ENCODE measurements around the gene SPTB.

The SPTB gene

DNA sequence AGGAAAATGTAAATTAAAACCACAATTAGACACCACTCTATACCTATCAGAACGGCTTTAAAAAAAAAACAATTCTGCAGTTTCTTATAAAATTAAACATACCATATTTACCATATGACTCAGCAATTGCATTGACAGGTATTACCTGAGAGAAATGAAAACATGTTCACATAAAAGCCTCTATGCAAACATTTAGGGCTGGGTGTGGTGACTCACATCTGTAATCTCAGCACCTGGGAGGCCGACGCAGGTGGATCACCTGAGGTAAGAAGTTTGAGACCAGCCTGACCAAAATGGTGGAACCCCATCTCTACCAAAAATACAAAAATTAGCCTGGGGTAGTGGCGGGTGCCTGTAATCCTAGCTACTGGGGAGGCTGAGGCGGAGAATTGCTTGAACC, 41.1 kb downstream of the SPTB start:
- ChIA-PET POLR2A (no interaction called here), CTCF (no interaction called here)
- WGBS (ENCODE audit: insufficient coverage): 90% methylated on average over 2 of the region's 5 CpGs
- no peak overlapping the region for H3K4me3 ChIP-seq (ENCODE audit: control insufficient read depth in 1 of 7, extremely low read depth in 1 of 7, insufficient read depth in 4 of 7, low read depth in 2 of 7, low read length in 6 of 7)
- no peaks in the 10 kb centered on the region for H3K9me3 ChIP-seq (ENCODE audit: control extremely low read depth in 1 of 5, control insufficient read depth in 4 of 5, insufficient read depth in 2 of 5, low read depth in 1 of 5, low read length in 4 of 5)
- peaks cover 0 to 17% (median 5%) of the 10 kb centered on the region in 5 experiments for H3K27me3 ChIP-seq (replicated peaks in 2 of 5; ENCODE audit: control insufficient read depth in 4 of 5, insufficient read depth in 5 of 5, low read length in 4 of 5)
- no peak overlapping the region for H3K27ac ChIP-seq (ENCODE audit: insufficient read depth in 1 of 2, low read depth in 1 of 2, low read length in 2 of 2, poor library complexity in 1 of 2, severe bottlenecking in 2 of 2)
- no peaks in the 10 kb centered on the region for H3K4me1 ChIP-seq (ENCODE audit: control extremely low read depth in 1 of 4, control insufficient read depth in 4 of 4, insufficient read depth in 4 of 4, low read length in 3 of 4)
- H3K36me3 ChIP-seq (ENCODE audit: control insufficient read depth in 4 of 4, insufficient read depth in 4 of 4, low read length in 3 of 4): no peaks in the 10 kb centered on the region
- DNase-seq: no peak

DNA sequence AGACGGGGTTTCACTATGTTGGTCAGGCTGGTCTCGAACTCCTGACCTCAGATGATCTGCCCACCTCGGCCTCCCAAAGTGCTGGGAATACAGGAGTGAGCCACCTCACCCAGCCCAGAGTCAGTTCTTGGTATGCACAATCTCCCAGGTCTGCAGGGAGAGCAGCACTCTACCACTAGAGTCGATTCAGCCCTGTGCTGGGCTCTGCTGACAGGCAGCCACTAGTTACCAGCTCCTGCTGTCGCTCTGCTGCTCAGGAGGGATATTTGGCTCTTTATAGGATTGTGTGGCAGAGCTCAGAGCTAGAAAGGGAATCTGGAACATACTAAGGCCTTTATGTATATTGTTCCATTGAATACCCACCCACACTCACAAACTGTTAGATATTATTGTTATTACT, 44.3 kb downstream of the SPTB start:
- peaks cover 0 to 12% (median 4%) of the 10 kb centered on the region in 4 experiments for H3K4me1 ChIP-seq (ENCODE audit: control extremely low read depth in 1 of 4, control insufficient read depth in 4 of 4, insufficient read depth in 4 of 4, low read length in 3 of 4)
- no peak for DNase-seq
- WGBS (ENCODE audit: insufficient coverage): 100% methylated on average over 3 of the region's 5 CpGs
- H3K27me3 ChIP-seq (replicated peaks in 2 of 5; ENCODE audit: control insufficient read depth in 4 of 5, insufficient read depth in 5 of 5, low read length in 4 of 5): peaks cover 0 to 2% (median 1%) of the 10 kb centered on the region in 5 experiments
- CTCF ChIA-PET: interaction anchor here (0.7 to 1.7 kb wide), 6 partner anchors 10 to 57 kb away, joined by 3 to 7 read pairs (median 4); no protein-coding TSS in a partner anchor
- H3K27ac ChIP-seq (ENCODE audit: insufficient read depth in 1 of 2, low read depth in 1 of 2, low read length in 2 of 2, poor library complexity in 1 of 2, severe bottlenecking in 2 of 2): no peak overlapping the region
- POLR2A ChIA-PET: no interaction called here
- no peak overlapping the region for H3K4me3 ChIP-seq (ENCODE audit: control insufficient read depth in 1 of 7, extremely low read depth in 1 of 7, insufficient read depth in 4 of 7, low read depth in 2 of 7, low read length in 6 of 7)
- H3K36me3 ChIP-seq (ENCODE audit: control insufficient read depth in 4 of 4, insufficient read depth in 4 of 4, low read length in 3 of 4): no peaks in the 10 kb centered on the region
- no peaks in the 10 kb centered on the region for H3K9me3 ChIP-seq (ENCODE audit: control extremely low read depth in 1 of 5, control insufficient read depth in 4 of 5, insufficient read depth in 2 of 5, low read depth in 1 of 5, low read length in 4 of 5)

DNA sequence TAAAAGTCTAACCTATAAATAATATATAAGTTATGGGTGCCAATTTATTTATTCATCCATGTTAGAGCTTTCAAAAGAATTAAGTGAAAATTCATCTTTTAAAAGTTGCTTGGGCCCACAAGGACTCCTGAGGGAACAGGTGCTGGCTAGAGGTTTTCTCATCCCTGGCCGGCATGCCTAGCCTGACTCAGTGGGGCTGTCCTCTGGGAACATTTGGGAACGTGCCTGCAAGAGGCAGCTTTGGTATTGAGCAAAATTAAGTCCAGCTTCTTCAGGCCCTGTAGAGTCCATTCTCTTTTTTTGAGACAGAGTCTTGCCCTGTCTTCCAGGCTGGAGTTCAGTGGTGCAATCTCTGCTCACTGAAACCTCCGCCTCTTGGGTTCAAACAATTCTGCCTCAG, 44.7 kb downstream of the SPTB start:
- 92% methylated on average over 3 of the region's 3 CpGs for WGBS (ENCODE audit: insufficient coverage)
- ChIA-PET CTCF (interaction anchor here (0.7 to 1.7 kb wide), 6 partner anchors 10 to 57 kb away, joined by 3 to 7 read pairs (median 4); no protein-coding TSS in a partner anchor), POLR2A (no interaction called here)

DNA sequence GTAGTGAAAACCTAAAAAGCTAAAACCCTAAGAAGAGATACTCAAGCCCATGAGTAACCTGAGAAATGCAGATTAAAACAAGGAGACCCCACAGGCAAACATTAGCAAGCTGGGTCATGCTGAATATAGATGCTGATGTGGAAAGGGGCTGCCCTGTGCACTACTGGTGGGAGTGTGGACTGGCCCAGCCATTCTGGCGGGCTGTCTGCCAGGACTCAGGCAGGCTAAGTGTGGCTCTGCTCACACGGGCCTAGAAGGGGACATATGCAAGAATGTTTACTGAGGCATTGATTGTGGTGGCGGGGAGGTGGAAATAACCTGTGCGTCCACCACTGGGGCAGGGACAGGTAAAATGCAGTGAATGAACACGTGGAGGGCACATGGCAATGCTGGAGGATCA, 48.3 kb downstream of the SPTB start:
- POLR2A ChIA-PET: interaction anchor here (0.6 kb wide), 1 partner anchor 16 kb away, joined by 3 read pairs; no protein-coding TSS in a partner anchor
- DNase-seq: no peak
- Histone ChIP-seq H3K27ac (ENCODE audit: insufficient read depth in 1 of 2, low read depth in 1 of 2, low read length in 2 of 2, poor library complexity in 1 of 2, severe bottlenecking in 2 of 2) (no peak overlapping the region), H3K9me3 (ENCODE audit: control extremely low read depth in 1 of 5, control insufficient read depth in 4 of 5, insufficient read depth in 2 of 5, low read depth in 1 of 5, low read length in 4 of 5) (no peaks in the 10 kb centered on the region), H3K36me3 (ENCODE audit: control insufficient read depth in 4 of 4, insufficient read depth in 4 of 4, low read length in 3 of 4) (no peaks in the 10 kb centered on the region), H3K4me1 (ENCODE audit: control extremely low read depth in 1 of 4, control insufficient read depth in 4 of 4, insufficient read depth in 4 of 4, low read length in 3 of 4) (peaks cover 0 to 12% (median 4%) of the 10 kb centered on the region in 4 experiments), H3K27me3 (replicated peaks in 2 of 5; ENCODE audit: control insufficient read depth in 4 of 5, insufficient read depth in 5 of 5, low read length in 4 of 5) (peaks cover 0 to 7% (median 0%) of the 10 kb centered on the region in 5 experiments), H3K4me3 (ENCODE audit: control insufficient read depth in 1 of 7, extremely low read depth in 1 of 7, insufficient read depth in 4 of 7, low read depth in 2 of 7, low read length in 6 of 7) (no peak overlapping the region)
- 88% methylated on average over 5 of the region's 5 CpGs for WGBS (ENCODE audit: insufficient coverage)
- CTCF ChIA-PET: interaction anchor here (0.9 to 6.6 kb wide), 4 partner anchors 8 to 60 kb away, joined by 4 to 42 read pairs (median 6); no protein-coding TSS in a partner anchor

More for the DNA sequence above, 44.7 kb downstream of the SPTB start:
- Histone ChIP-seq H3K9me3 (ENCODE audit: control extremely low read depth in 1 of 5, control insufficient read depth in 4 of 5, insufficient read depth in 2 of 5, low read depth in 1 of 5, low read length in 4 of 5) (no peaks in the 10 kb centered on the region), H3K36me3 (ENCODE audit: control insufficient read depth in 4 of 4, insufficient read depth in 4 of 4, low read length in 3 of 4) (no peaks in the 10 kb centered on the region), H3K4me1 (ENCODE audit: control extremely low read depth in 1 of 4, control insufficient read depth in 4 of 4, insufficient read depth in 4 of 4, low read length in 3 of 4) (peaks cover 0 to 12% (median 4%) of the 10 kb centered on the region in 4 experiments), H3K4me3 (ENCODE audit: control insufficient read depth in 1 of 7, extremely low read depth in 1 of 7, insufficient read depth in 4 of 7, low read depth in 2 of 7, low read length in 6 of 7) (no peak overlapping the region), H3K27me3 (replicated peaks in 2 of 5; ENCODE audit: control insufficient read depth in 4 of 5, insufficient read depth in 5 of 5, low read length in 4 of 5) (peaks cover 0 to 2% (median 0%) of the 10 kb centered on the region in 5 experiments), H3K27ac (ENCODE audit: insufficient read depth in 1 of 2, low read depth in 1 of 2, low read length in 2 of 2, poor library complexity in 1 of 2, severe bottlenecking in 2 of 2) (no peak overlapping the region)
- DNase-seq: no peak

DNA sequence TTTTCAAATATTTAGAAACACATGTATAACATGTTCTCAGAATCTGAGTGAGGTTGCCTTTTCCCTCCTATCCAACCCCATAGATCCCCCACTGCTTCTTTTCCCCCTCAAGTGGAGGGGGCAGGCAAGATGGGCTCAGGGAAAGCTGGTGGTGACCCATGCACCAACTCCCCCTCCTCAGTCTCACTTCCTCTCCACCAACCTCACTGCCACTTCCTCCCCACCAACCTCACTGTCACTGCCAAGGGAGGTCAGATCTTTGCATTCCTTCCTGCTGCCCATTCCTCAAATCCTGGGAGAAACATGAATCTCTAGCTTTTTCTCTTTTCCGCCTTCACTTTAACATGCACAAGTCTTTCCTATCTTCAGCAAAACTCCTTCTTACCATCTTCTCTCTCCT, 48.7 kb downstream of the SPTB start:
- Histone ChIP-seq H3K4me1 (ENCODE audit: control extremely low read depth in 1 of 4, control insufficient read depth in 4 of 4, insufficient read depth in 4 of 4, low read length in 3 of 4) (peaks cover 0 to 12% (median 4%) of the 10 kb centered on the region in 4 experiments), H3K4me3 (ENCODE audit: control insufficient read depth in 1 of 7, extremely low read depth in 1 of 7, insufficient read depth in 4 of 7, low read depth in 2 of 7, low read length in 6 of 7) (no peak overlapping the region), H3K36me3 (ENCODE audit: control insufficient read depth in 4 of 4, insufficient read depth in 4 of 4, low read length in 3 of 4) (no peaks in the 10 kb centered on the region), H3K27ac (ENCODE audit: insufficient read depth in 1 of 2, low read depth in 1 of 2, low read length in 2 of 2, poor library complexity in 1 of 2, severe bottlenecking in 2 of 2) (no peak overlapping the region), H3K27me3 (replicated peaks in 2 of 5; ENCODE audit: control insufficient read depth in 4 of 5, insufficient read depth in 5 of 5, low read length in 4 of 5) (peaks cover 0 to 9% (median 0%) of the 10 kb centered on the region in 5 experiments), H3K9me3 (ENCODE audit: control extremely low read depth in 1 of 5, control insufficient read depth in 4 of 5, insufficient read depth in 2 of 5, low read depth in 1 of 5, low read length in 4 of 5) (no peaks in the 10 kb centered on the region)
- no peak for DNase-seq
- POLR2A ChIA-PET: interaction anchor here (0.5 to 0.6 kb wide), 2 partner anchors 16 to 66 kb away, joined by 3 read pairs; no protein-coding TSS in a partner anchor
- whole genome bisulfite sequencing (ENCODE audit: insufficient coverage): 73% methylated on average over 1 of the region's 1 CpG
- CTCF ChIA-PET: interaction anchor here (0.9 to 6.6 kb wide), 4 partner anchors 8 to 60 kb away, joined by 4 to 42 read pairs (median 6); no protein-coding TSS in a partner anchor

DNA sequence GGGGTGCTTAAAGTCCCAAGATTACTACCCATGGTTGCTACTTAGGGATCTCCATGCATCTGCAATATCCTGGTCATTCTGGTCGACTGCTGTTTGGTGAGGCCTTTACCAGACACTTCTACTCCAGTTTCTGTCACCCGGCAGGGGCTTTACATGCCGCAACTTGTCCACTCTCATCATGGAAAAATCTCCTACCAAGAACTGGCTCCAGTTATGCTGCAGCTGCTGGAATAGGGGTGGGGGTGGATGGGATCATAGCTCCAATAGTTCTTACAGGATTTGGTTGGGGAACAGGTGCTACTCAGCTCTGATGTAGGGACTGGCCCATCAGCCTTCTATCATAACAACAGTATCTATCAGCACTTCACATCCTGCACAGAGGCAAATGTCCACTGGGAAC, 51.6 kb downstream of the SPTB start:
- Histone ChIP-seq H3K9me3 (ENCODE audit: control extremely low read depth in 1 of 5, control insufficient read depth in 4 of 5, insufficient read depth in 2 of 5, low read depth in 1 of 5, low read length in 4 of 5) (no peaks in the 10 kb centered on the region), H3K4me3 (ENCODE audit: control insufficient read depth in 1 of 7, extremely low read depth in 1 of 7, insufficient read depth in 4 of 7, low read depth in 2 of 7, low read length in 6 of 7) (no peak overlapping the region), H3K27ac (ENCODE audit: insufficient read depth in 1 of 2, low read depth in 1 of 2, low read length in 2 of 2, poor library complexity in 1 of 2, severe bottlenecking in 2 of 2) (no peak overlapping the region), H3K27me3 (replicated peaks in 2 of 5; ENCODE audit: control insufficient read depth in 4 of 5, insufficient read depth in 5 of 5, low read length in 4 of 5) (peaks cover 0 to 19% (median 6%) of the 10 kb centered on the region in 5 experiments), H3K4me1 (ENCODE audit: control extremely low read depth in 1 of 4, control insufficient read depth in 4 of 4, insufficient read depth in 4 of 4, low read length in 3 of 4) (peaks cover 0 to 12% (median 8%) of the 10 kb centered on the region in 4 experiments), H3K36me3 (ENCODE audit: control insufficient read depth in 4 of 4, insufficient read depth in 4 of 4, low read length in 3 of 4) (no peaks in the 10 kb centered on the region)
- ChIA-PET POLR2A (no interaction called here), CTCF (interaction anchor here (1.1 to 6.6 kb wide), 4 partner anchors 9 to 83 kb away, joined by 3 to 42 read pairs (median 4); no protein-coding TSS in a partner anchor)
- WGBS (ENCODE audit: insufficient coverage): 80% methylated on average over 1 of the region's 3 CpGs
- DNase-seq: no peak

DNA sequence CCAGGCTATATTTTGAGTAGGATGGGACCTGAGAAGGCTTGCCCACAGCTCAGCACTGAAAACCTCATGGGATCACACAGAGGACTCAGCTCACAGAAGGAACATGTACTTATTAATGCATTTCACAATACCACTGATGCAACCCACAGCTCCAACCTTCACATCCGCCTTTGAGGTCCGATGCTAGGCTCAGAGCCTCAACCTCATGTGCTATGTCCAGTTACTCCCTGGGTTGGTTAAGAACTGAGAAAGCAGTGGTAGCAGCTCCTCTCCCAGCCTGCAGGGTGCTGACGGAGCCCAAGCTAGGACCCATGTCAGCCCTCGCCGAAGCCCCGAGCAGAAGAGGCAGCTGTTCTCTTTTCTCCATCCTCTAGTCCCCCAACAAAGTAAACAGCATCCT, 52.9 kb downstream of the SPTB start:
- Histone ChIP-seq H3K27me3 (replicated peaks in 2 of 5; ENCODE audit: control insufficient read depth in 4 of 5, insufficient read depth in 5 of 5, low read length in 4 of 5) (peaks cover 0 to 19% (median 6%) of the 10 kb centered on the region in 5 experiments), H3K27ac (ENCODE audit: insufficient read depth in 1 of 2, low read depth in 1 of 2, low read length in 2 of 2, poor library complexity in 1 of 2, severe bottlenecking in 2 of 2) (no peak overlapping the region), H3K9me3 (ENCODE audit: control extremely low read depth in 1 of 5, control insufficient read depth in 4 of 5, insufficient read depth in 2 of 5, low read depth in 1 of 5, low read length in 4 of 5) (no peaks in the 10 kb centered on the region), H3K4me3 (ENCODE audit: control insufficient read depth in 1 of 7, extremely low read depth in 1 of 7, insufficient read depth in 4 of 7, low read depth in 2 of 7, low read length in 6 of 7) (no peak overlapping the region), H3K4me1 (ENCODE audit: control extremely low read depth in 1 of 4, control insufficient read depth in 4 of 4, insufficient read depth in 4 of 4, low read length in 3 of 4) (peaks cover 0 to 12% (median 8%) of the 10 kb centered on the region in 4 experiments), H3K36me3 (ENCODE audit: control insufficient read depth in 4 of 4, insufficient read depth in 4 of 4, low read length in 3 of 4) (no peaks in the 10 kb centered on the region)
- CTCF ChIA-PET: interaction anchor here (0.6 to 6.6 kb wide), 4 partner anchors 17 to 193 kb away, joined by 3 to 42 read pairs (median 3); no protein-coding TSS in a partner anchor
- no peak for DNase-seq
- 100% methylated on average over 6 of the region's 6 CpGs for WGBS (ENCODE audit: insufficient coverage)
- POLR2A ChIA-PET: no interaction called here
